HEK293 (cell line): ENCODE results near the gene GCC2.
A peak's percentile ranks its signal among the peaks of the same experiment; 100 is the strongest.

Experiments used
- AEBP2 ChIP-seq: fragments of 450-650 bp; formaldehyde crosslinking; IDR thresholded peaks from 2 replicates; pipeline ENCODE4 v1.5.1; 2016; ENCODE audit warnings: missing biosample characterization, missing genetic modification characterization, borderline replicate concordance
- GLIS2 ChIP-seq: fragments of 450-650 bp; formaldehyde crosslinking; IDR thresholded peaks from 2 replicates; pipeline ENCODE4 v1.5.1; 2016; ENCODE audit warnings: missing biosample characterization, missing genetic modification characterization
- KLF1 ChIP-seq: fragments of 450-650 bp; formaldehyde crosslinking; IDR thresholded peaks from 2 replicates; pipeline ENCODE4 v1.5.1; 2016; ENCODE audit warnings: missing biosample characterization, missing genetic modification characterization
- KLF8 ChIP-seq: fragments of 450-650 bp; formaldehyde crosslinking; IDR thresholded peaks from 2 replicates; pipeline ENCODE4 v1.5.1; 2016; ENCODE audit warnings: missing biosample characterization, missing genetic modification characterization
- OVOL3 ChIP-seq: fragments of 450-650 bp; formaldehyde crosslinking; IDR thresholded peaks from 2 replicates; pipeline ENCODE4 v1.5.1; 2016; ENCODE audit warnings: missing biosample characterization, missing genetic modification characterization
- REPIN1 ChIP-seq: fragments of 450-650 bp; formaldehyde crosslinking; IDR thresholded peaks from 2 replicates; pipeline ENCODE4 v1.5.1; 2017; ENCODE audit warnings: missing biosample characterization, missing genetic modification characterization, low read depth
- ZBTB11 ChIP-seq: fragments of 450-650 bp; formaldehyde crosslinking; conservative IDR thresholded peaks from 2 replicates; pipeline ENCODE4 v1.5.1; 2016; ENCODE audit warnings: low read depth, missing biosample characterization, missing genetic modification characterization
- ZBTB48 ChIP-seq: fragments of 450-650 bp; formaldehyde crosslinking; IDR thresholded peaks from 2 replicates; pipeline ENCODE4 v1.5.1; 2016; ENCODE audit warnings: missing biosample characterization, missing genetic modification characterization
- ZBTB8A ChIP-seq: fragments of 450-650 bp; formaldehyde crosslinking; IDR thresholded peaks from 2 replicates; pipeline ENCODE4 v1.5.1; 2016; ENCODE audit warnings: missing biosample characterization, missing genetic modification characterization
- ZIC2 ChIP-seq: fragments of 450-650 bp; formaldehyde crosslinking; IDR thresholded peaks from 2 replicates; pipeline ENCODE4 v1.5.1; 2016; ENCODE audit warnings: missing biosample characterization, missing genetic modification characterization
- ZNF19 ChIP-seq: fragments of 450-650 bp; formaldehyde crosslinking; IDR thresholded peaks from 2 replicates; pipeline ENCODE4; 2016; ENCODE audit warnings: missing biosample characterization, missing genetic modification characterization, low read depth
- ZNF391 ChIP-seq: fragments of 450-650 bp; formaldehyde crosslinking; IDR thresholded peaks from 2 replicates; pipeline ENCODE4 v1.5.1; 2016; ENCODE audit warnings: low read depth, missing biosample characterization, missing genetic modification characterization, borderline replicate concordance
- ZNF404 ChIP-seq: fragments of 450-650 bp; formaldehyde crosslinking; IDR thresholded peaks from 2 replicates; pipeline ENCODE4 v1.5.1; 2017; ENCODE audit warnings: missing biosample characterization, missing genetic modification characterization
- ZNF416 ChIP-seq: fragments of 450-650 bp; formaldehyde crosslinking; IDR thresholded peaks from 2 replicates; pipeline ENCODE4 v1.5.1; 2016; ENCODE audit warnings: missing biosample characterization, missing genetic modification characterization
- ZNF449 ChIP-seq: fragments of 450-650 bp; formaldehyde crosslinking; IDR thresholded peaks from 2 replicates; pipeline ENCODE4 v1.5.1; 2017; ENCODE audit warnings: missing biosample characterization, mild to moderate bottlenecking, missing genetic modification characterization, moderate library complexity
- ZNF561 ChIP-seq: fragments of 450-650 bp; IDR thresholded peaks from 2 replicates; pipeline ENCODE4 v1.5.1; 2018; ENCODE audit warnings: missing biosample characterization, missing genetic modification characterization, borderline replicate concordance
- ZNF76 ChIP-seq: fragments of 450-650 bp; formaldehyde crosslinking; IDR thresholded peaks from 2 replicates; pipeline ENCODE4; 2016; ENCODE audit warnings: low read depth, missing biosample characterization, missing genetic modification characterization, borderline replicate concordance
- ZNF777 ChIP-seq: fragments of 450-650 bp; formaldehyde crosslinking; IDR thresholded peaks from 2 replicates; pipeline ENCODE4 v1.5.1; 2017; ENCODE audit warnings: missing biosample characterization, missing genetic modification characterization, borderline replicate concordance
- ZNF785 ChIP-seq: fragments of 450-650 bp; formaldehyde crosslinking; IDR thresholded peaks from 2 replicates; pipeline ENCODE4 v1.5.1; 2016; ENCODE audit warnings: missing biosample characterization, missing genetic modification characterization
- ZNF837 ChIP-seq: fragments of 450-650 bp; formaldehyde crosslinking; IDR thresholded peaks from 2 replicates; pipeline ENCODE4 v1.5.1; 2016; ENCODE audit warnings: missing biosample characterization, missing genetic modification characterization
- ZSCAN5A ChIP-seq: fragments of 450-650 bp; formaldehyde crosslinking; IDR thresholded peaks from 2 replicates; pipeline ENCODE4 v1.5.1; 2016; ENCODE audit warnings: missing biosample characterization, missing genetic modification characterization
- ZXDB ChIP-seq: fragments of 450-650 bp; formaldehyde crosslinking; IDR thresholded peaks from 2 replicates; pipeline ENCODE4 v1.5.1; 2016; ENCODE audit warnings: missing biosample characterization, missing genetic modification characterization
- TF ChIP-seq, protein P1 (sequence below): fragments of 450-650 bp; IDR thresholded peaks from 2 replicates; pipeline ENCODE4 v1.5.1; 2018; ENCODE audit warnings: missing biosample characterization, missing genetic modification characterization
- TF ChIP-seq, protein P2 (sequence below): fragments of 450-650 bp; formaldehyde crosslinking; IDR thresholded peaks from 2 replicates; pipeline ENCODE4 v1.5.1; 2016; ENCODE audit warnings: missing biosample characterization, missing genetic modification characterization
- TF ChIP-seq, protein P3 (sequence below): sonication (generic); formaldehyde crosslinking; IDR thresholded peaks from 2 replicates; pipeline ENCODE4 v1.8.1; 2022; ENCODE audit warnings: mild to moderate bottlenecking, moderate library complexity, missing genetic modification reagents
- TF ChIP-seq, protein P4 (sequence below): fragments of 450-650 bp; formaldehyde crosslinking; IDR thresholded peaks from 2 replicates; pipeline ENCODE4 v1.5.1; 2016; ENCODE audit warnings: missing biosample characterization, missing genetic modification characterization

Gene GCC2

DNA sequence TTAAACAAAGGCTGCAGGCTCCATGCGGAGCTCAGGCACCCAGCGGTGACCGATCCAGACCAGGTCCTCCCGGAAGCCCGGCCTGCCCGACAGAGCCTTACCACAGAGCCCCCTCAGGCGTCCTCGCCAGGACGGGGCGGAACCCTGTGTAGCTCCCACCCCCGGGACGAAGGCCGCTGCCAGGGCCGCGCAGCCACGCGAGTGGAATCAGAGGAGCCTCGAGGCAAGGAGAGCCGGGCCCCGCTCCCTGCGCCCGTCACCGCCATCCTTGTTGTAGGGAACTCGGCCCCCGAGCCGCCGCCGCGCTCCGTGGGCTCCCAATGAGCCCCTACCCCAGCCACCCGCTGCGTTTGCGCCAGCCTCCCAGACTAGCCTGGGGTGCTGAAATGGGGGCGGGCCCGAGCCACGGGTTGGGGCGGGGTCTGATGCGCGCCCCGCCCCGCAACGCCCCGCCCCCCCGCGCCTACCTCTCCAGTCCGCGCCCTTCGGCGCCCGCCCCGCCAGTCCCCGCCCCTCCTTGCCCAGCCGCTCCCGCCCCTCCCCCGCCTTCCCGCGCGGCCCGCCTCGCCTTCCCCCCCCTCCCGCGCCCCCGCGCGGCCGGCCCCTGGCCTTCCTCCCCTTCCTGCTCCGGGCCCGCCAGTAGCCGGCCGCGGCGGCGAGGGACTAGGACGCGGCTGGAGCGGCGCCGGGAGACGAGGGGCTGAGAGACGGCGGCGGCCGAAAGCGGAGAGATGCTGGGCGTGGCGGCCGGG, 85.0 kb downstream of the GCC2 start, which contains the start of gene LIMS1 (continued):
- TF ChIP-seq, protein P1, sequence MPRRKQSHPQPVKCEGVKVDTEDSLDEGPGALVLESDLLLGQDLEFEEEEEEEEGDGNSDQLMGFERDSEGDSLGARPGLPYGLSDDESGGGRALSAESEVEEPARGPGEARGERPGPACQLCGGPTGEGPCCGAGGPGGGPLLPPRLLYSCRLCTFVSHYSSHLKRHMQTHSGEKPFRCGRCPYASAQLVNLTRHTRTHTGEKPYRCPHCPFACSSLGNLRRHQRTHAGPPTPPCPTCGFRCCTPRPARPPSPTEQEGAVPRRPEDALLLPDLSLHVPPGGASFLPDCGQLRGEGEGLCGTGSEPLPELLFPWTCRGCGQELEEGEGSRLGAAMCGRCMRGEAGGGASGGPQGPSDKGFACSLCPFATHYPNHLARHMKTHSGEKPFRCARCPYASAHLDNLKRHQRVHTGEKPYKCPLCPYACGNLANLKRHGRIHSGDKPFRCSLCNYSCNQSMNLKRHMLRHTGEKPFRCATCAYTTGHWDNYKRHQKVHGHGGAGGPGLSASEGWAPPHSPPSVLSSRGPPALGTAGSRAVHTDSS: 0 out of 2 replicates have a peak, but pooled peaks have one; percentile 13
- no peak for TF ChIP-seq OVOL3
- no peak for TF ChIP-seq ZNF837
- no peak; the same call in 1 of the 2 replicates for TF ChIP-seq ZNF449 (tag by site-specific recombination)
- TF ChIP-seq, protein P2, sequence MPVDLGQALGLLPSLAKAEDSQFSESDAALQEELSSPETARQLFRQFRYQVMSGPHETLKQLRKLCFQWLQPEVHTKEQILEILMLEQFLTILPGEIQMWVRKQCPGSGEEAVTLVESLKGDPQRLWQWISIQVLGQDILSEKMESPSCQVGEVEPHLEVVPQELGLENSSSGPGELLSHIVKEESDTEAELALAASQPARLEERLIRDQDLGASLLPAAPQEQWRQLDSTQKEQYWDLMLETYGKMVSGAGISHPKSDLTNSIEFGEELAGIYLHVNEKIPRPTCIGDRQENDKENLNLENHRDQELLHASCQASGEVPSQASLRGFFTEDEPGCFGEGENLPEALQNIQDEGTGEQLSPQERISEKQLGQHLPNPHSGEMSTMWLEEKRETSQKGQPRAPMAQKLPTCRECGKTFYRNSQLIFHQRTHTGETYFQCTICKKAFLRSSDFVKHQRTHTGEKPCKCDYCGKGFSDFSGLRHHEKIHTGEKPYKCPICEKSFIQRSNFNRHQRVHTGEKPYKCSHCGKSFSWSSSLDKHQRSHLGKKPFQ (tag by site-specific recombination): no peak
- TF ChIP-seq, protein P3, sequence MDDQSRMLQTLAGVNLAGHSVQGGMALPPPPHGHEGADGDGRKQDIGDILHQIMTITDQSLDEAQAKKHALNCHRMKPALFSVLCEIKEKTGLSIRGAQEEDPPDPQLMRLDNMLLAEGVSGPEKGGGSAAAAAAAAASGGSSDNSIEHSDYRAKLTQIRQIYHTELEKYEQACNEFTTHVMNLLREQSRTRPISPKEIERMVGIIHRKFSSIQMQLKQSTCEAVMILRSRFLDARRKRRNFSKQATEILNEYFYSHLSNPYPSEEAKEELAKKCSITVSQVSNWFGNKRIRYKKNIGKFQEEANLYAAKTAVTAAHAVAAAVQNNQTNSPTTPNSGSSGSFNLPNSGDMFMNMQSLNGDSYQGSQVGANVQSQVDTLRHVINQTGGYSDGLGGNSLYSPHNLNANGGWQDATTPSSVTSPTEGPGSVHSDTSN (CRISPR knock-in tag): peak; percentile 52; the same call in 1 of the 2 replicates
- no peak for TF ChIP-seq ZNF391
- TF ChIP-seq KLF8 (tag by site-specific recombination): peak; percentile 80
- 0 out of 2 replicates have a peak, but pooled peaks have one; percentile 33 for TF ChIP-seq ZSCAN5A
- TF ChIP-seq ZNF561 (tag by site-specific recombination): peak; percentile 96
- TF ChIP-seq ZIC2 (tag by site-specific recombination): peak; percentile 93
- TF ChIP-seq ZBTB48 (tag by site-specific recombination): peak; percentile 68
- TF ChIP-seq ZBTB11: peak; percentile 29; the same call in 1 of the 2 replicates
- TF ChIP-seq REPIN1 (tag by site-specific recombination): 0 out of 2 replicates have a peak, but pooled peaks have one; percentile 38
- no peak; the same call in none of the 2 replicates for TF ChIP-seq ZXDB (tag by site-specific recombination)
- no peak for TF ChIP-seq ZNF416 (tag by site-specific recombination)
- peak; percentile 41 for TF ChIP-seq KLF1 (tag by site-specific recombination)
- TF ChIP-seq, protein P4, sequence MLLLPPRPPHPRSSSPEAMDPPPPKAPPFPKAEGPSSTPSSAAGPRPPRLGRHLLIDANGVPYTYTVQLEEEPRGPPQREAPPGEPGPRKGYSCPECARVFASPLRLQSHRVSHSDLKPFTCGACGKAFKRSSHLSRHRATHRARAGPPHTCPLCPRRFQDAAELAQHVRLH (tag by site-specific recombination): 0 out of 2 replicates have a peak, but pooled peaks have one; percentile 39
- no peak for TF ChIP-seq AEBP2
- no peak; the same call in 1 of the 2 replicates for TF ChIP-seq ZNF785 (tag by site-specific recombination)
- TF ChIP-seq ZNF777 (tag by site-specific recombination): peak; percentile 23; the same call in 1 of the 2 replicates
- peak; percentile 99 for TF ChIP-seq GLIS2
- no peak for TF ChIP-seq ZNF404 (tag by site-specific recombination)
- TF ChIP-seq ZNF19: no peak
- TF ChIP-seq ZNF76 (tag by site-specific recombination): 0 out of 2 replicates have a peak, but pooled peaks have one; percentile 32
- TF ChIP-seq ZBTB8A (tag by site-specific recombination): peak; percentile 87
